GM21423 (cell line): ENCODE measurements around the gene FNDC3B.

Experiments used
- ATAC-seq: cut with Tn5 transposase; IDR thresholded peaks from one replicate; pipeline ENCODE4 v1.9.1; 2021; ENCODE audit warnings: mild to moderate bottlenecking, moderate library complexity; ENCODE audit not compliant: unreplicated experiment

Gene FNDC3B

GRCh38 chr3:172204716-172205115 lies 165.3 kb downstream of the FNDC3B start:
- ATAC-seq = no peak

- ATAC-seq = no peak
Measured at GRCh38 chr3:172208586-172209332, 169.4 kb downstream of the FNDC3B start.

GRCh38 chr3:172209333-172210321 lies 170.2 kb downstream of the FNDC3B start:
- no peak for ATAC-seq

- ATAC-seq = no peak
Measured at GRCh38 chr3:172210355-172210754, 171.0 kb downstream of the FNDC3B start.

GRCh38 chr3:172211123-172211522 lies 171.7 kb downstream of the FNDC3B start:
- no peak for ATAC-seq

GRCh38 chr3:172213200-172213599 lies 173.8 kb downstream of the FNDC3B start:
- ATAC-seq = no peak

GRCh38 chr3:172213904-172214303 lies 174.5 kb downstream of the FNDC3B start:
- ATAC-seq = no peak

- ATAC-seq = no peak
Measured at GRCh38 chr3:172216267-172216666, 176.9 kb downstream of the FNDC3B start.

GRCh38 chr3:172216911-172217310 lies 177.5 kb downstream of the FNDC3B start:
- ATAC-seq = no peak

- no peak for ATAC-seq
Measured at GRCh38 chr3:172217877-172218276, 178.5 kb downstream of the FNDC3B start.

GRCh38 chr3:172218350-172219323 lies 179.3 kb downstream of the FNDC3B start:
- no peak for ATAC-seq

- no peak for ATAC-seq
Measured at GRCh38 chr3:172219750-172220149, 180.4 kb downstream of the FNDC3B start.

GRCh38 chr3:172221547-172221946 lies 182.2 kb downstream of the FNDC3B start:
- no peak for ATAC-seq

- ATAC-seq = no peak
Measured at GRCh38 chr3:172222478-172223071, 183.2 kb downstream of the FNDC3B start.

- no peak for ATAC-seq
Measured at GRCh38 chr3:172223870-172224269, 184.5 kb downstream of the FNDC3B start.

- ATAC-seq = no peak
Measured at GRCh38 chr3:172224560-172225214, 185.3 kb downstream of the FNDC3B start.

GRCh38 chr3:172225215-172225707 lies 185.9 kb downstream of the FNDC3B start:
- no peak for ATAC-seq

- no peak for ATAC-seq
Measured at GRCh38 chr3:172226831-172227230, 187.5 kb downstream of the FNDC3B start.

GRCh38 chr3:172227340-172228035 lies 188.1 kb downstream of the FNDC3B start:
- no peak for ATAC-seq
